Upper lobe of left lung (tissue), 6 donors: Measurements from ENCODE around the gene AANAT. TPM values are rescaled to one million over a fixed set of nuclear protein-coding genes. Genes with fewer than 3 reads are reported as not detected.

Experiments used
- ATAC-seq, 2 donors: fragments of 200-7000 bp; cut with Tn5 transposase; one replicate each; pipeline ENCODE4 v1.9.1; 2022; ENCODE audit warnings: mild to moderate bottlenecking in 2 of 2, moderate library complexity in 2 of 2; ENCODE audit not compliant: low FRiP score in 2 of 2
- DNase-seq, 2 donors: peaks; one replicate each; pipeline ENCODE4 v3.0.0-alpha.2; 2019 to 2020
- H3K27ac ChIP-seq, 4 donors: fragments of 200-600 bp; sonication (generic); one replicate each; pipeline ENCODE4 v1.5.1; 2016 to 2019
- H3K27me3 ChIP-seq, 4 donors: fragments of 200-600 bp; sonication (generic); one replicate each; pipeline ENCODE4 v1.5.1; 2017 to 2019
- H3K36me3 ChIP-seq, 4 donors: fragments of 200-600 bp; sonication (generic); one replicate each; pipeline ENCODE4 v1.5.1; 2016 to 2019
- H3K4me1 ChIP-seq, 4 donors: fragments of 200-600 bp; sonication (generic); one replicate each; pipeline ENCODE4 v1.5.1; 2018 to 2019
- H3K4me3 ChIP-seq, 4 donors: fragments of 200-600 bp; sonication (generic); one replicate each; pipeline ENCODE4 v1.5.1; 2017 to 2019; ENCODE audit warnings: mild to moderate bottlenecking in 2 of 4, moderate library complexity in 1 of 4
- H3K9me3 ChIP-seq, 4 donors: fragments of 200-600 bp; sonication (generic); one replicate each; pipeline ENCODE4 v1.5.1; 2018 to 2019
- EP300 ChIP-seq, 4 donors: sonication (generic); formaldehyde crosslinking; IDR thresholded peaks; one replicate each; pipeline ENCODE4 v1.5.1; 2017; ENCODE audit warnings: antibody characterized with exemption in 4 of 4, control low read depth in 2 of 4
- POLR2A ChIP-seq, 4 donors: fragments of 450-650 bp; IDR thresholded peaks; one replicate each; pipeline ENCODE4 v1.5.1; 2016 to 2017; ENCODE audit warnings: antibody characterized with exemption in 4 of 4, mild to moderate bottlenecking in 2 of 4
- POLR2AphosphoS5 ChIP-seq, 2 donors: sonication (generic); formaldehyde crosslinking; IDR thresholded peaks; one replicate each; pipeline ENCODE4 v1.5.1; 2017; ENCODE audit warnings: antibody characterized with exemption in 2 of 2
- WGBS, 2 donors: methylation state at CpG; one replicate each; pipeline ENCODE4 v1.1.5; 2017 to 2018; 5-methylcytosine and 5-hydroxymethylcytosine counted together
- total RNA-seq, 6 donors: library from RNA; depleted of rRNA in 4 of 6; stranded (reverse); fragments of >200 nt in 4 of 6; gene quantifications; one replicate each; pipeline versions ENCODE4 v1.1.0 to v1.2.1, GENCODE V29; 2016 to 2021
- TF ChIP-seq, protein P1 (sequence below), 6 experiments: fragments of 450-650 bp in 4 of 6; fragments of 200-600 bp in 2 of 6; sonication (generic) in 2 of 6; IDR thresholded peaks; one replicate each; pipeline ENCODE4 v1.5.1; 2016 to 2019; ENCODE audit warnings: antibody characterized with exemption in 6 of 6
- donor health status: DM: no; HTN: no; CAD: no; lungs with moderate emphysema.
- donor health status: DM: no; HTN: yes; CAD: no; lungs with severe emphysema.

Gene AANAT
- total RNA-seq, 6 donors from 2014 or later, result not detected

GRCh38 chr17:76478730-76479514, 11.5 kb downstream of the AANAT start:
- Histone ChIP-seq H3K4me3 (no peak overlapping the region), H3K36me3 (peaks cover 0 to 51% (median 39%) of the 10 kb centered on the region in 4 donors), H3K27me3 (no peaks in the 10 kb centered on the region), H3K27ac (no peak overlapping the region), H3K4me1 (no peaks in the 10 kb centered on the region), H3K9me3 (no peaks in the 10 kb centered on the region)
- DNase-seq (peak in 1 of 2 donors; percentile 76), ATAC-seq (no peak)
- TF ChIP-seq EP300 (IDR thresholded peaks at IDR 0.05), result no peak
- TF ChIP-seq POLR2A (IDR thresholded peaks at IDR 0.05), result no peak
- 89 to 91% methylated on average over 15 to 37 of the region's 37 CpGs for WGBS, 2 donors

DNA sequence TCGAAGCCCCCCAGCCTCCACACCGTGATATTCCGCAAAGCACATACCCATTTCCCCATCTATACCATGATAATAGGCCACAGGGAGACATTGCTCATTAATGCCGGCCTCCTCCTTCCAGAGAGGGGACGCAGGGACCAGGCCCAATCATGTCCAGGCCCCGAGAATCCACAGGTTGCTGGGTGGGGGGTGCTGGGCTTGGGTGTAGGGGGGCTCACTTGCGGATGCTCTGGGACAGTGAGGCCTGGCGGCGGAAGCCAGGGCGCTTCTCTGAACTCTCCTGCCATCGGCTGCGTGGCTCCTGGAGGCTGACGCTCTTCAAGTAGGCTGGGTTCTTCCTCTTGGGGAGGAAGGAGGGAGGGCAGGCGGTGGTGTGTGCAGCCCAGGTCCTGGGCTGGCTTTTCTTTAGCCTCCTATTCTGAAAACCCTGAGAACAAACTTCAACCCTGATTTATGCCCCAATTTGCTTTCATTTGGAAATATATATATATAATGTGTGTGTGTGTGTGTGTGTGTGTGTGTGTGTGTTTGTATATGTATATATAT, 12.2 kb downstream of the AANAT start:
- 91% methylated on average over 12 to 13 of the region's 14 CpGs for WGBS, 2 donors
- TF ChIP-seq EP300 (IDR thresholded peaks at IDR 0.05), result no peak
- TF ChIP-seq, protein P1, sequence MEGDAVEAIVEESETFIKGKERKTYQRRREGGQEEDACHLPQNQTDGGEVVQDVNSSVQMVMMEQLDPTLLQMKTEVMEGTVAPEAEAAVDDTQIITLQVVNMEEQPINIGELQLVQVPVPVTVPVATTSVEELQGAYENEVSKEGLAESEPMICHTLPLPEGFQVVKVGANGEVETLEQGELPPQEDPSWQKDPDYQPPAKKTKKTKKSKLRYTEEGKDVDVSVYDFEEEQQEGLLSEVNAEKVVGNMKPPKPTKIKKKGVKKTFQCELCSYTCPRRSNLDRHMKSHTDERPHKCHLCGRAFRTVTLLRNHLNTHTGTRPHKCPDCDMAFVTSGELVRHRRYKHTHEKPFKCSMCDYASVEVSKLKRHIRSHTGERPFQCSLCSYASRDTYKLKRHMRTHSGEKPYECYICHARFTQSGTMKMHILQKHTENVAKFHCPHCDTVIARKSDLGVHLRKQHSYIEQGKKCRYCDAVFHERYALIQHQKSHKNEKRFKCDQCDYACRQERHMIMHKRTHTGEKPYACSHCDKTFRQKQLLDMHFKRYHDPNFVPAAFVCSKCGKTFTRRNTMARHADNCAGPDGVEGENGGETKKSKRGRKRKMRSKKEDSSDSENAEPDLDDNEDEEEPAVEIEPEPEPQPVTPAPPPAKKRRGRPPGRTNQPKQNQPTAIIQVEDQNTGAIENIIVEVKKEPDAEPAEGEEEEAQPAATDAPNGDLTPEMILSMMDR (IDR thresholded peaks at IDR 0.05), result no peak
- TF ChIP-seq POLR2A (IDR thresholded peaks at IDR 0.05), result no peak
- DNase-seq (no peak), ATAC-seq (no peak)
- Histone ChIP-seq H3K4me1 (peaks cover 0 to 6% (median 1%) of the 10 kb centered on the region in 4 donors), H3K36me3 (peaks cover 0 to 45% (median 35%) of the 10 kb centered on the region in 4 donors), H3K27me3 (no peaks in the 10 kb centered on the region), H3K4me3 (no peak overlapping the region), H3K27ac (no peak overlapping the region), H3K9me3 (no peaks in the 10 kb centered on the region)

DNA sequence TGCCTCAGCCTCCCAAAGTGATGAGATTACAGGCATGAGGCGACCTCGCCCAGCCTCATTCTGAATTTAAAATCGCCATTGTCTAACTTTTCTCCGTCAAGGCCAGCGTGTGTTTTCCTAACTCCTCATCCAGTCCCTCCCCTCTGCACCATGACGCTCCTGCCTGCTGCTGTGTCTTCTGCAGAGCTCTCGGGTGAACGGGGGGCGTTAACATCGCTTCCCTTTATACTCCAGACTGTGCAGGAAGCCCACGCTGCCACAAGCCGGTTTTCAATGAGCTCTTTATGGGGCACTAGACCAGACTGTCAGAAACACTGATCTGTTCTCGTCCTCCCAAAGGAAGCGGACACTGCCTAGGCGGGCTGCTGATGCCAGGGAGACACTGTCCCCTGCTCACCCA, 13.2 kb downstream of the AANAT start:
- H3K4me1 ChIP-seq, result peaks cover 0 to 16% (median 7%) of the 10 kb centered on the region in 4 donors
- no peaks in the 10 kb centered on the region for H3K27me3 ChIP-seq
- H3K36me3 ChIP-seq, result peaks cover 0 to 37% (median 29%) of the 10 kb centered on the region in 4 donors
- H3K4me3 ChIP-seq, result no peak overlapping the region
- TF ChIP-seq EP300 (IDR thresholded peaks at IDR 0.05) (no peak), POLR2A (IDR thresholded peaks at IDR 0.05) (peak in 1 of 4 donors; percentile 10), POLR2AphosphoS5 (IDR thresholded peaks at IDR 0.05) (no peak)
- TF ChIP-seq, protein P1 (IDR thresholded peaks at IDR 0.05), result no peak
- ATAC-seq, result no peak
- DNase-seq, result no peak
- H3K27ac ChIP-seq, result peak overlapping the region in 3 of 4 donors; percentile 1 to 61 (median 51)
- 57 to 73% methylated on average over 15 of the region's 15 CpGs for WGBS, 2 donors
- H3K9me3 ChIP-seq, result no peaks in the 10 kb centered on the region

GRCh38 chr17:76481071-76481655, 13.8 kb downstream of the AANAT start:
- ATAC-seq (no peak), DNase-seq (peak in 1 of 2 donors; percentile 79)
- WGBS, 2 donors, result 72 to 78% methylated on average over 16 to 21 of the region's 21 CpGs
- peaks cover 0 to 36% (median 29%) of the 10 kb centered on the region in 4 donors for H3K36me3 ChIP-seq
- H3K4me3 ChIP-seq, result no peak overlapping the region
- no peaks in the 10 kb centered on the region for H3K9me3 ChIP-seq
- H3K27ac ChIP-seq, result peak overlapping the region in 3 of 4 donors; percentile 1 to 61 (median 51)
- peaks cover 1 to 21% (median 9%) of the 10 kb centered on the region in 4 donors for H3K4me1 ChIP-seq
- no peaks in the 10 kb centered on the region for H3K27me3 ChIP-seq
- TF ChIP-seq, protein P1 (IDR thresholded peaks at IDR 0.05), result no peak
- TF ChIP-seq POLR2AphosphoS5 (IDR thresholded peaks at IDR 0.05) (no peak), POLR2A (IDR thresholded peaks at IDR 0.05) (no peak), EP300 (IDR thresholded peaks at IDR 0.05) (no peak)

DNA sequence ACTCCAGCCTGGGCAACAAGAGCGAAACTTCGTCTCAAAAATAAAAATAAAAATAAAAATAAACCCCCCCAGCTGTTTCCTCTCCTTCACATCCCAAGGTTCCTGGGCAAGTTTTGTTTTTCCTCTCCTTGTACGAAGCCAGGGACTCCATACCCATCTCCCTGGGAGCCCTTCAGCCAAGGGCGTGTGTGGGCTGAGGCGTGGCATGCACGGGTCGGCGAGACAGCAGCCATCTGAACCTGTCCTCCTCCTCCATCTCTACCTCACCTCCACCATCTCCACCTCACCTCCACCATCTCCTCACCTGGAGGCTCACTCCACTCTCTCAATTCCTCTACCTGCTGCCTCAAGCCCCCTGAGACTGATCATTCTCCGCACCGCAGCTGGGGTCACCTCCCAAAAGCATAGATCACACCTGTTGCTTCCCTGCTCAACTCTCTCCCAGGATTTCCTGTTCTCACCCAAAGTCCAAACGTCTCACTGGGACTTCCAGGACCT, 16.9 kb downstream of the AANAT start:
- 84 to 86% methylated on average over 11 of the region's 11 CpGs for WGBS, 2 donors
- TF ChIP-seq EP300 (IDR thresholded peaks at IDR 0.05), result no peak
- TF ChIP-seq, protein P1 (IDR thresholded peaks at IDR 0.05), result no peak
- no peak for TF ChIP-seq POLR2A (IDR thresholded peaks at IDR 0.05)
- no peak for TF ChIP-seq POLR2AphosphoS5 (IDR thresholded peaks at IDR 0.05)
- no peak for ATAC-seq

More for the DNA sequence above, 16.9 kb downstream of the AANAT start:
- peak overlapping the region; percentile 54 to 89 (median 75) for H3K27ac ChIP-seq
- H3K4me1 ChIP-seq, result peaks cover 5 to 22% (median 10%) of the 10 kb centered on the region in 4 donors
- no peaks in the 10 kb centered on the region for H3K27me3 ChIP-seq
- no peaks in the 10 kb centered on the region for H3K9me3 ChIP-seq
- no peak for DNase-seq
- no peak overlapping the region for H3K4me3 ChIP-seq
- peaks cover 0 to 17% (median 16%) of the 10 kb centered on the region in 4 donors for H3K36me3 ChIP-seq
